H1 (cell line): ENCODE data around the gene ADH1A. TPM values are rescaled to one million over a fixed set of nuclear protein-coding genes. Genes with fewer than 3 reads are reported as not detected.

Experiments used
- CTCF ChIA-PET: fragments of 300-600 bp; sonication (Branson Sonifier 250); formaldehyde crosslinking; loops from one replicate; lab custom pipeline; 2021; ENCODE audit not compliant: partially characterized antibody; lab: Charles Lee
- POLR2A ChIA-PET: fragments of 300-600 bp; sonication (Branson Sonifier 250); formaldehyde crosslinking; loops from one replicate; lab custom pipeline; 2021; ENCODE audit warnings: inconsistent platforms; ENCODE audit not compliant: partially characterized antibody; lab: Charles Lee
- DNase-seq, 2 experiments: peaks; one replicate each; pipeline versions ENCODE4 v3.0.0 to v3.0.0-alpha.2; 2010 to 2022; ENCODE audit warnings: low spot score in 2 of 2, low read depth in 1 of 2, mixed read lengths in 1 of 2
- FAIRE-seq: peaks from 2 replicates; lab custom pipeline; 2011; peaks lifted over from hg19 to GRCh38; lab: Jason Lieb, UNC
- H2AFZ ChIP-seq: 2 replicates; pipeline ENCODE4 v1.8.1; 2012; ENCODE audit warnings: low read length, inconsistent platforms
- H2AK5ac ChIP-seq: 2 replicates; pipeline ENCODE4 v1.6.1; 2013; ENCODE audit warnings: low read depth, low read length
- H2BK120ac ChIP-seq: replicated peaks from 2 replicates; pipeline ENCODE3; 2013; ENCODE audit warnings: low read depth, low read length, inconsistent platforms
- H2BK12ac ChIP-seq: 2 replicates; pipeline ENCODE4 v1.6.1; 2013; ENCODE audit warnings: low read depth, low read length
- H2BK15ac ChIP-seq: 2 replicates; pipeline ENCODE4 v1.6.1; 2013; ENCODE audit warnings: low read length
- H2BK20ac ChIP-seq: 2 replicates; pipeline ENCODE4 v1.6.1; 2013; ENCODE audit warnings: low read length
- H2BK5ac ChIP-seq: 2 replicates; pipeline ENCODE4 v1.6.1; 2013; ENCODE audit warnings: low read depth, low read length
- H3K14ac ChIP-seq: 2 replicates; pipeline ENCODE4 v1.6.1; 2013; ENCODE audit warnings: inconsistent platforms; ENCODE audit not compliant: insufficient read length
- H3K18ac ChIP-seq: 2 replicates; pipeline ENCODE4 v1.6.1; 2013; ENCODE audit warnings: low read length; ENCODE audit errors: extremely low read depth
- H3K23ac ChIP-seq: 2 replicates; pipeline ENCODE4 v1.6.1; 2013; ENCODE audit warnings: inconsistent platforms; ENCODE audit not compliant: insufficient read length
- H3K23me2 ChIP-seq: 2 replicates; pipeline ENCODE4 v1.6.1; 2013; ENCODE audit warnings: low read depth, low read length
- H3K27ac ChIP-seq: 2 replicates; pipeline ENCODE4 v1.6.1; 2011; ENCODE audit warnings: low read depth, low read length, inconsistent platforms
- H3K27me3 ChIP-seq, 4 experiments: replicated peaks in 1 of 4; 1 replicate in 1 of 4; 2 replicates in 3 of 4; pipeline versions ENCODE4 v1.6.1 to v1.8.1; 2011 to 2013; ENCODE audit warnings: low read length in 3 of 4, mild to moderate bottlenecking in 3 of 4, inconsistent platforms in 2 of 4, mixed read lengths in 2 of 4, moderate library complexity in 1 of 4; ENCODE audit not compliant: control insufficient read depth in 3 of 4, insufficient read depth in 3 of 4; ENCODE audit errors: extremely low read depth in 1 of 4
- H3K36me3 ChIP-seq, 4 experiments: 2 replicates each; pipeline versions ENCODE4 v1.6.1 to v1.8.1; 2011 to 2013; ENCODE audit warnings: mild to moderate bottlenecking in 4 of 4, low read length in 3 of 4, moderate library complexity in 2 of 4, control low read depth in 1 of 4, inconsistent platforms in 1 of 4; ENCODE audit not compliant: insufficient read depth in 4 of 4, control insufficient read depth in 2 of 4
- H3K4ac ChIP-seq: replicated peaks from 2 replicates; pipeline ENCODE3; 2013; ENCODE audit warnings: low read length, low read depth, mixed read lengths, inconsistent platforms; ENCODE audit not compliant: insufficient read length
- H3K4me1 ChIP-seq, 4 experiments: replicated peaks in 1 of 4; 1 replicate in 1 of 4; 2 replicates in 3 of 4; pipeline versions ENCODE4 v1.6.1 to v1.8.1; 2011 to 2013; ENCODE audit warnings: low read length in 3 of 4, inconsistent platforms in 2 of 4, mixed read lengths in 1 of 4; ENCODE audit not compliant: insufficient read depth in 4 of 4, control insufficient read depth in 3 of 4
- H3K4me2 ChIP-seq, 2 experiments: 2 replicates each; pipeline versions ENCODE4 v1.6.1 to v1.8.1; 2011 to 2013; ENCODE audit warnings: low read depth in 2 of 2, low read length in 2 of 2, control low read depth in 1 of 2, inconsistent platforms in 1 of 2, mild to moderate bottlenecking in 1 of 2; ENCODE audit not compliant: insufficient read depth in 1 of 2
- H3K4me3 ChIP-seq, 4 experiments: fragments of 200-600, 300-600 bp in 1 of 4; sonication (generic), shearing (Covaris generic), sonication (Bioruptor Twin) in 1 of 4; 2 replicates each; pipeline versions ENCODE4 v1.5.1 to v1.8.1; 2011 to 2016; ENCODE audit warnings: low read length in 4 of 4, low read depth in 3 of 4, control low read depth in 2 of 4, inconsistent platforms in 2 of 4, mild to moderate bottlenecking in 2 of 4, mixed read lengths in 1 of 4, moderate library complexity in 1 of 4; ENCODE audit not compliant: insufficient read depth in 2 of 4; ENCODE audit errors: extremely low read depth in 1 of 4
- H3K56ac ChIP-seq: replicated peaks from 2 replicates; pipeline ENCODE3; 2013; ENCODE audit warnings: low read depth, mild to moderate bottlenecking, mixed read lengths, low read length, inconsistent platforms; ENCODE audit not compliant: insufficient read length
- H3K79me1 ChIP-seq: 2 replicates; pipeline ENCODE4 v1.6.1; 2013; ENCODE audit warnings: low read depth, low read length, control low read depth
- H3K79me2 ChIP-seq, 2 experiments: 2 replicates each; pipeline versions ENCODE4 v1.6.1 to v1.8.1; 2012 to 2013; ENCODE audit warnings: low read length in 2 of 2, mild to moderate bottlenecking in 2 of 2, inconsistent platforms in 1 of 2; ENCODE audit not compliant: insufficient read depth in 2 of 2, control insufficient read depth in 1 of 2
- H3K9ac ChIP-seq, 4 experiments: replicated peaks in 1 of 4; 1 replicate in 1 of 4; 2 replicates in 3 of 4; pipeline versions ENCODE4 v1.6.1 to v1.8.1; 2011 to 2013; ENCODE audit warnings: low read depth in 3 of 4, low read length in 3 of 4, control low read depth in 2 of 4, mild to moderate bottlenecking in 2 of 4, moderate library complexity in 2 of 4, inconsistent platforms in 1 of 4; ENCODE audit errors: extremely low read depth in 1 of 4
- H3K9me3 ChIP-seq, 2 experiments: 2 replicates each; pipeline versions ENCODE4 v1.6.1 to v1.8.1; 2012 to 2013; ENCODE audit warnings: mild to moderate bottlenecking in 2 of 2, moderate library complexity in 2 of 2, control low read depth in 1 of 2, inconsistent platforms in 1 of 2, low read depth in 1 of 2, low read length in 1 of 2, mixed read lengths in 1 of 2; ENCODE audit not compliant: insufficient read depth in 2 of 2
- H4K20me1 ChIP-seq, 2 experiments: replicated peaks in 1 of 2; 2 replicates each; pipeline versions ENCODE3 to v1.8.1; 2011 to 2013; ENCODE audit warnings: inconsistent platforms in 2 of 2, low read length in 2 of 2, mild to moderate bottlenecking in 1 of 2; ENCODE audit not compliant: insufficient read depth in 2 of 2, control insufficient read depth in 1 of 2
- H4K5ac ChIP-seq: 2 replicates; pipeline ENCODE4 v1.6.1; 2013; ENCODE audit warnings: low read length, low read depth, mixed read lengths, inconsistent platforms; ENCODE audit not compliant: insufficient read length
- H4K8ac ChIP-seq: 2 replicates; pipeline ENCODE4 v1.8.0; 2013; ENCODE audit warnings: mild to moderate bottlenecking, moderate library complexity, low read length, inconsistent platforms; ENCODE audit not compliant: insufficient read depth; ENCODE audit errors: extremely low read depth
- H4K91ac ChIP-seq: replicated peaks from 2 replicates; pipeline ENCODE3; 2013; ENCODE audit warnings: low read length, mixed read lengths, inconsistent platforms; ENCODE audit not compliant: insufficient read length
- ATF3 ChIP-seq: IDR thresholded peaks from 2 replicates; pipeline ENCODE4 v1.6.1; 2011; ENCODE audit warnings: low read depth, mild to moderate bottlenecking, low read length; ENCODE audit not compliant: insufficient read depth
- BCL11A ChIP-seq, 2 experiments: IDR thresholded peaks; one replicate each; pipeline ENCODE4 v1.6.1; 2011; ENCODE audit warnings: low read depth in 2 of 2, low read length in 2 of 2, mild to moderate bottlenecking in 2 of 2
- CTCF ChIP-seq, 3 experiments: IDR thresholded peaks; 1 replicate in 2 of 3; 2 replicates in 1 of 3; pipeline versions ENCODE4 v1.5.1 to v1.6.1; 2011; ENCODE audit warnings: low read length in 3 of 3, mild to moderate bottlenecking in 3 of 3, inconsistent platforms in 2 of 3, low read depth in 1 of 3, moderate library complexity in 1 of 3; ENCODE audit not compliant: insufficient read depth in 1 of 3; ENCODE audit errors: control extremely low read depth in 1 of 3
- E2F6 ChIP-seq: IDR thresholded peaks from 2 replicates; pipeline ENCODE4 v1.6.1; 2012; ENCODE audit warnings: inconsistent platforms
- GABPA ChIP-seq: IDR thresholded peaks from 2 replicates; pipeline ENCODE4 v1.6.1; 2011; ENCODE audit warnings: mild to moderate bottlenecking, low read length, moderate library complexity, borderline replicate concordance; ENCODE audit not compliant: insufficient read depth
- HDAC2 ChIP-seq, 2 experiments: fragments of 300-600 bp in 1 of 2; sonication (generic) in 1 of 2; IDR thresholded peaks; 2 replicates each; pipeline ENCODE4 v1.6.1; 2011 to 2012; ENCODE audit warnings: low read depth in 2 of 2, low read length in 2 of 2, mild to moderate bottlenecking in 2 of 2, moderate library complexity in 2 of 2, borderline replicate concordance in 1 of 2, inconsistent platforms in 1 of 2
- KDM4A ChIP-seq: IDR thresholded peaks from one replicate; pipeline ENCODE4 v1.7.1; 2012; ENCODE audit warnings: low read depth, mild to moderate bottlenecking, moderate library complexity, low read length, inconsistent platforms; ENCODE audit not compliant: severe bottlenecking
- SP4 ChIP-seq: IDR thresholded peaks from 2 replicates; pipeline ENCODE4 v1.6.1; 2012; ENCODE audit warnings: low read length, inconsistent platforms
- SUZ12 ChIP-seq: fragments of 200-600 bp; sonication (generic); IDR thresholded peaks from 2 replicates; pipeline ENCODE4 v1.6.1; 2012; ENCODE audit warnings: mild to moderate bottlenecking, inconsistent platforms, low read length, moderate library complexity, mixed read lengths
- WGBS, 2 experiments: shearing (Covaris generic) in 1 of 2; methylation state at CpG; one replicate each; pipeline versions ENCODE4 v1.1.6 to v1.1.7; 2013 to 2015; ENCODE audit warnings: low lambda C conversion rate in 2 of 2, mixed read lengths in 2 of 2, inconsistent platforms in 1 of 2, low coverage in 1 of 2, missing lambda C conversion rate in 1 of 2; ENCODE audit not compliant: insufficient replicate concordance in 2 of 2, insufficient coverage in 1 of 2, insufficient read length in 1 of 2; ENCODE audit errors: extremely low coverage in 1 of 2, missing lambda C conversion rate in 1 of 2; 5-methylcytosine and 5-hydroxymethylcytosine counted together
- polyA plus RNA-seq, 7 experiments: library from polyadenylated mRNA; depleted of rRNA in 3 of 7; stranded (reverse) in 5 of 7; unstranded in 2 of 7; fragments of >200 nt in 5 of 7; fragments of 200-250 nt in 2 of 7; gene quantifications; 1 replicate in 5 of 7; 2 replicates in 1 of 7; 4 replicates in 1 of 7; pipeline versions ENCODE4 v1.2.1 to v1.2.3, GENCODE V29; 2011 to 2013; ENCODE audit warnings: missing spikeins in 2 of 7, mixed read lengths in 2 of 7
- total RNA-seq: library from RNA; stranded (reverse); fragmentation: NEBNext Ultra II Directional; extraction: Animal tissue kit (Norgen Biotek cat#: 25700); gene quantifications from 2 replicates; pipeline ENCODE4 v1.2.1, GENCODE V29; 2021

The ADH1A gene
- total and polyA plus RNA-seq, 2 of the 8 experiments (the other 6 are each of a cell fraction or from before 2014, with no cell fraction given) = not detected

- DNase-seq (no peak), FAIRE-seq (no peak)
- H2AK5ac ChIP-seq = no peak overlapping the region
- H2BK5ac ChIP-seq = no peak overlapping the region
- no peak overlapping the region for H4K91ac ChIP-seq
- H3K9me3 ChIP-seq = peaks cover 2 to 13% of the 10 kb centered on the region in 2 experiments; a peak in 2 of 4 replicates
- no peak overlapping the region for H2BK15ac ChIP-seq
- H3K4me2 ChIP-seq = no peak overlapping the region
- H3K9ac ChIP-seq = no peak overlapping the region
- no peak overlapping the region for H2BK120ac ChIP-seq
- H2BK20ac ChIP-seq = no peak overlapping the region
- H2AFZ ChIP-seq = no peak overlapping the region
- no peak overlapping the region for H4K5ac ChIP-seq
- no peak overlapping the region for H3K4ac ChIP-seq
- no peak overlapping the region for H2BK12ac ChIP-seq
- H3K4me3 ChIP-seq = no peak overlapping the region
- peaks cover 0 to 3% (median 3%) of the 10 kb centered on the region in 4 experiments; a peak in 2 of 7 replicates for H3K4me1 ChIP-seq
- no peaks in the 10 kb centered on the region for H4K20me1 ChIP-seq
- H3K79me2 ChIP-seq = no peaks in the 10 kb centered on the region
- no peaks in the 10 kb centered on the region for H3K27me3 ChIP-seq
- H3K79me1 ChIP-seq = no peaks in the 10 kb centered on the region
- H3K23ac ChIP-seq = no peak overlapping the region
- no peak overlapping the region for H3K14ac ChIP-seq
- no peak overlapping the region for H4K8ac ChIP-seq
- no peak overlapping the region for H3K56ac ChIP-seq
- H3K36me3 ChIP-seq = 0 out of 8 replicates have a peak, but pooled peaks cover 0 to 3% (median 0%) of the 10 kb centered on the region in 4 experiments
- ChIA-PET CTCF (no interaction called here), POLR2A (no interaction called here)
- 85% methylated on average over 3 of the region's 3 CpGs; no CpG with 5 or more reads in 1 of the 2 experiments for WGBS, 2 experiments
- no peak overlapping the region for H3K27ac ChIP-seq
- no peak overlapping the region for H3K18ac ChIP-seq
- no peaks in the 10 kb centered on the region for H3K23me2 ChIP-seq
- TF ChIP-seq CTCF (IDR thresholded peaks at IDR 0.05; ENCODE audit: control extremely low read depth in 1 of 3, insufficient read depth in 1 of 3, low read depth in 1 of 3, low read length in 3 of 3) = no peak
- TF ChIP-seq BCL11A (IDR thresholded peaks at IDR 0.05; ENCODE audit: low read depth in 2 of 2, low read length in 2 of 2) = no peak
- TF ChIP-seq GABPA = no peak
- TF ChIP-seq SUZ12 = no peak
- TF ChIP-seq E2F6 = no peak
- no peak for TF ChIP-seq KDM4A
- no peak for TF ChIP-seq SP4
- no peak for TF ChIP-seq ATF3
- no peak for TF ChIP-seq HDAC2 (IDR thresholded peaks at IDR 0.05; ENCODE audit: borderline replicate concordance in 1 of 2, low read depth in 2 of 2, low read length in 2 of 2)
These were observed 34.2 kb upstream of the ADH1A start for GRCh38 chr4:99324979-99325378.
